GM18519 (cell line): Measurements from ENCODE around the gene STUB1.

Source experiments
- ATAC-seq: cut with Tn5 transposase; IDR thresholded peaks from one replicate; pipeline ENCODE4 v1.9.1; 2021; ENCODE audit warnings: mild to moderate bottlenecking, moderate library complexity; ENCODE audit not compliant: unreplicated experiment, low FRiP score

The STUB1 gene

GRCh38 chr16:643050-643368, 37.2 kb upstream of the STUB1 start:
- ATAC-seq = no peak

GRCh38 chr16:644556-644955, 35.7 kb upstream of the STUB1 start:
- ATAC-seq = no peak

GRCh38 chr16:645852-646678, 34.1 kb upstream of the STUB1 start:
- ATAC-seq = no peak

GRCh38 chr16:646679-647172, 33.5 kb upstream of the STUB1 start:
- no peak for ATAC-seq

- ATAC-seq = no peak
Measured at GRCh38 chr16:647173-647902, 32.9 kb upstream of the STUB1 start.

- ATAC-seq = no peak
Measured at GRCh38 chr16:648071-648780, 32.0 kb upstream of the STUB1 start.

GRCh38 chr16:648781-649589, 31.2 kb upstream of the STUB1 start, which contains the start of gene WDR90:
WDR90 (plus strand) TSS chr16:649365; CDS start chr16:649417, 52 bp downstream.
- ATAC-seq = peak; percentile 62

GRCh38 chr16:649631-650030, 30.6 kb upstream of the STUB1 start:
- peak; percentile 7 for ATAC-seq

- ATAC-seq = no peak
Measured at GRCh38 chr16:651844-652243, 28.4 kb upstream of the STUB1 start.

GRCh38 chr16:652454-653305, 27.5 kb upstream of the STUB1 start:
- ATAC-seq = no peak

GRCh38 chr16:654034-654433, 26.2 kb upstream of the STUB1 start:
- no peak for ATAC-seq

GRCh38 chr16:657487-657886, 22.7 kb upstream of the STUB1 start:
- ATAC-seq = no peak

- no peak for ATAC-seq
Measured at GRCh38 chr16:658679-659571, 21.3 kb upstream of the STUB1 start.

- no peak for ATAC-seq
Measured at GRCh38 chr16:659618-660017, 20.6 kb upstream of the STUB1 start.

GRCh38 chr16:660132-660458, 20.1 kb upstream of the STUB1 start:
- ATAC-seq = no peak

- ATAC-seq = no peak
Measured at GRCh38 chr16:660459-661183, 19.6 kb upstream of the STUB1 start.

- no peak for ATAC-seq
Measured at GRCh38 chr16:661184-661821, 18.9 kb upstream of the STUB1 start.
